H9 (cell line): ENCODE results near the gene CYREN. TPM values are rescaled to one million over a fixed set of nuclear protein-coding genes. Genes with fewer than 3 reads are reported as not detected.

ENCODE experiments used
- DNase-seq: peaks from one replicate; pipeline ENCODE4 v3.0.0-alpha.2; 2017
- H2AFZ ChIP-seq: one replicate; pipeline ENCODE4 v1.6.1; 2013; ENCODE audit warnings: mild to moderate bottlenecking, low read length, control low read depth, moderate library complexity
- H2AK5ac ChIP-seq: 2 replicates; pipeline ENCODE4 v1.6.1; 2013; ENCODE audit warnings: low read length, control low read depth, mixed read lengths; ENCODE audit not compliant: insufficient read length
- H2BK120ac ChIP-seq: one replicate; pipeline ENCODE4 v1.6.1; 2013; ENCODE audit warnings: low read depth, mild to moderate bottlenecking, low read length, control low read depth, inconsistent platforms; ENCODE audit not compliant: poor library complexity, severe bottlenecking
- H2BK12ac ChIP-seq: 2 replicates; pipeline ENCODE4 v1.6.1; 2013; ENCODE audit warnings: low read length, control low read depth, mixed read lengths, low read depth; ENCODE audit not compliant: insufficient read length
- H2BK15ac ChIP-seq: 2 replicates; pipeline ENCODE4 v1.6.1; 2013; ENCODE audit warnings: low read depth, low read length, control low read depth
- H2BK20ac ChIP-seq: one replicate; pipeline ENCODE4 v1.6.1; 2013; ENCODE audit warnings: low read depth, mild to moderate bottlenecking, low read length, control low read depth, inconsistent platforms; ENCODE audit not compliant: poor library complexity, severe bottlenecking
- H2BK5ac ChIP-seq: 2 replicates; pipeline ENCODE4 v1.6.1; 2013; ENCODE audit warnings: low read length, control low read depth, mixed read lengths; ENCODE audit not compliant: insufficient read length
- H3K14ac ChIP-seq: 2 replicates; pipeline ENCODE4 v1.6.1; 2013; ENCODE audit warnings: low read length, control low read depth; ENCODE audit not compliant: insufficient read depth
- H3K18ac ChIP-seq: 2 replicates; pipeline ENCODE4 v1.6.1; 2013; ENCODE audit warnings: low read depth, mild to moderate bottlenecking, mixed read lengths, low read length, control low read depth; ENCODE audit not compliant: insufficient read length
- H3K23ac ChIP-seq: 2 replicates; pipeline ENCODE4 v1.6.1; 2013; ENCODE audit warnings: low read length, control low read depth, mixed read lengths, low read depth; ENCODE audit not compliant: insufficient read length
- H3K23me2 ChIP-seq: 2 replicates; pipeline ENCODE4 v1.6.1; 2013; ENCODE audit warnings: low read depth, mild to moderate bottlenecking, mixed read lengths, low read length, control low read depth; ENCODE audit not compliant: insufficient read length, poor library complexity, severe bottlenecking
- H3K27ac ChIP-seq: 2 replicates; pipeline ENCODE4 v1.5.1; 2013; ENCODE audit warnings: low read length, control low read depth, mixed read lengths, low read depth; ENCODE audit not compliant: insufficient read length
- H3K27me3 ChIP-seq: 2 replicates; pipeline ENCODE4 v1.6.1; 2013; ENCODE audit warnings: low read length, control low read depth, inconsistent platforms; ENCODE audit not compliant: insufficient read depth
- H3K4ac ChIP-seq: 2 replicates; pipeline ENCODE4 v1.6.1; 2013; ENCODE audit warnings: low read depth, mild to moderate bottlenecking, control low read depth, inconsistent platforms, low read length, moderate library complexity
- H3K4me1 ChIP-seq: 2 replicates; pipeline ENCODE4 v1.6.1; 2013; ENCODE audit warnings: low read length, control low read depth, inconsistent platforms; ENCODE audit not compliant: insufficient read depth
- H3K4me2 ChIP-seq: 2 replicates; pipeline ENCODE4 v1.6.1; 2013; ENCODE audit warnings: low read length, control low read depth, mixed read lengths; ENCODE audit not compliant: insufficient read length, insufficient read depth
- H3K56ac ChIP-seq: 2 replicates; pipeline ENCODE4 v1.6.1; 2013; ENCODE audit warnings: low read depth, mild to moderate bottlenecking, mixed read lengths, low read length, control low read depth; ENCODE audit not compliant: insufficient read length
- H3K79me1 ChIP-seq: 2 replicates; pipeline ENCODE4 v1.6.1; 2013; ENCODE audit warnings: low read depth, mild to moderate bottlenecking, moderate library complexity, low read length, control low read depth, inconsistent platforms; ENCODE audit not compliant: insufficient read depth, poor library complexity, severe bottlenecking
- H3K79me2 ChIP-seq: 2 replicates; pipeline ENCODE4 v1.6.1; 2013; ENCODE audit warnings: low read length, control low read depth, inconsistent platforms; ENCODE audit not compliant: insufficient read depth
- H3K9ac ChIP-seq: 2 replicates; pipeline ENCODE4 v1.6.1; 2013; ENCODE audit warnings: low read length, control low read depth, mixed read lengths; ENCODE audit not compliant: insufficient read length; ENCODE audit errors: extremely low read depth
- H3K9me3 ChIP-seq: one replicate; pipeline ENCODE4 v1.6.1; 2013; ENCODE audit warnings: low read depth, low read length, inconsistent platforms; ENCODE audit not compliant: control insufficient read depth
- H3T11ph ChIP-seq: one replicate; pipeline ENCODE4 v1.6.1; 2013; ENCODE audit warnings: mild to moderate bottlenecking, low read length, control low read depth, inconsistent platforms
- H4K20me1 ChIP-seq: one replicate; pipeline ENCODE4 v1.6.1; 2013; ENCODE audit not compliant: control insufficient read depth, insufficient read length, insufficient read depth
- H4K5ac ChIP-seq: 2 replicates; pipeline ENCODE4 v1.6.1; 2013; ENCODE audit warnings: low read depth, mild to moderate bottlenecking, mixed read lengths, low read length, control low read depth; ENCODE audit not compliant: insufficient read length
- H4K8ac ChIP-seq: replicated peaks from 2 replicates; pipeline ENCODE4 v1.6.1; 2013; ENCODE audit warnings: low read length, control low read depth, mixed read lengths, low read depth; ENCODE audit not compliant: insufficient read length
- H4K91ac ChIP-seq: 2 replicates; pipeline ENCODE4 v1.6.1; 2013; ENCODE audit warnings: low read depth, mild to moderate bottlenecking, moderate library complexity, mixed read lengths, low read length, control low read depth; ENCODE audit not compliant: insufficient read length
- H3K27ac Mint-ChIP-seq, 3 experiments: 2 replicates in 2 of 3; 3 replicates in 1 of 3; pipeline ENCODE4 v1.8.0; 2020 to 2021; ENCODE audit warnings: mixed read lengths in 3 of 3, mild to moderate bottlenecking in 1 of 3, moderate library complexity in 1 of 3
- H3K27me3 Mint-ChIP-seq: 2 replicates; pipeline ENCODE4 v1.8.0; 2021; ENCODE audit warnings: low read depth, mild to moderate bottlenecking, moderate library complexity, mixed read lengths
- H3K36me3 Mint-ChIP-seq, 3 experiments: 2 replicates in 2 of 3; 3 replicates in 1 of 3; pipeline ENCODE4 v1.8.0; 2020 to 2021; ENCODE audit warnings: low read depth in 3 of 3, mixed read lengths in 3 of 3; ENCODE audit not compliant: insufficient read depth in 1 of 3
- H3K4me1 Mint-ChIP-seq, 2 experiments: 2 replicates each; pipeline ENCODE4 v1.8.0; 2020; ENCODE audit warnings: mixed read lengths in 2 of 2
- H3K4me3 Mint-ChIP-seq, 2 experiments: 2 replicates in 1 of 2; 3 replicates in 1 of 2; pipeline ENCODE4 v1.8.0; 2020 to 2021; ENCODE audit warnings: mild to moderate bottlenecking in 2 of 2, mixed read lengths in 2 of 2, moderate library complexity in 1 of 2
- H3K9me3 Mint-ChIP-seq, 2 experiments: 2 replicates in 1 of 2; 3 replicates in 1 of 2; pipeline ENCODE4 v1.8.0; 2020; ENCODE audit warnings: mild to moderate bottlenecking in 2 of 2, mixed read lengths in 2 of 2, moderate library complexity in 1 of 2
- WGBS: extraction: QIAGEN DNeasy Blood & Tissue Kit; methylation state at CpG from one replicate; pipeline ENCODE4 v1.1.7; 2013; ENCODE audit warnings: missing lambda C conversion rate, low lambda C conversion rate, mixed read lengths; ENCODE audit not compliant: insufficient read length; ENCODE audit errors: extremely low coverage; 5-methylcytosine and 5-hydroxymethylcytosine counted together
- total RNA-seq: library from RNA; stranded (reverse); gene quantifications from 2 replicates; pipeline ENCODE4 v1.2.1, GENCODE V29; 2021
- TF ChIP-seq, protein P1 (sequence below): fragments of 200-600 bp; sonication (generic); conservative IDR thresholded peaks from 3 replicates; pipeline ENCODE4 v1.8.0; 2021; ENCODE audit warnings: antibody characterized with exemption, mild to moderate bottlenecking

Gene CYREN
- total RNA-seq, 1 experiment from 2014 or later, result 72.0 TPM

DNA sequence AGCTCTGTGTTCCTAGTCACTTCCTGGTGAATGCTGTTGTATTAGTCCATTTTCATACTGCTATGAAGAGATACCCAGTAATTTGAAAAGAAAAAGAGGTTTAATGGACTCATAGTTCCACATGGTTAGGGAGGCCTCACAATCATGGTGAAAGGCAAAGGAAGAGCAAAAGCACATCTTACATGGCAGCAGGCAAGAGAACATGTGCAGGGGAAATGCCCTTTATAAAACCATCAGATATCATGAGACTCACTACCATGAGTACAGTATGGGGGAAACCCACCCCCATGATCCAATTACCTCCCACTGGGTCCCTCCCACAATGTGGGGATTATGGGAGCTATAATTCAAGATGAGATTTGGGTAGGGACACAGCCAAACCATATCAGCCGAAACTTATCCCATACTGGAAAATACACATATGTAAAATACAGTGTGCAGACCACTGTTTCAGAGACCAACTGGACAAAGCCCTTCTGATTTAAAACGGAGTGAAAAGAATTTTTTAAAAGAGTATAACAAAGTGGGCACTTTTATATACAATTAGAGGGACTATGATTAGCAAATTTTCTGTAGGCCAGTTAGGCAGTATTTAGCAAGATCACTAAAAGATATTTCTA is 8.0 kb downstream of the CYREN start:
- H2BK20ac ChIP-seq, result no peak overlapping the region
- H3K36me3 Mint-ChIP-seq, result peaks cover 65 to 91% (median 89%) of the 10 kb centered on the region in 3 experiments
- no CpG with 5 or more reads among the region's 2 CpGs for WGBS

More for the DNA sequence above, 8.0 kb downstream of the CYREN start:
- DNase-seq, result no peak
- Histone ChIP-seq H2BK15ac (no peak overlapping the region), H3K9me3 (no peaks in the 10 kb centered on the region), H4K20me1 (no peaks in the 10 kb centered on the region), H4K5ac (no peak overlapping the region), H3K4me2 (no peak overlapping the region), H3T11ph (no peak overlapping the region), H2BK12ac (no peak overlapping the region), H3K27me3 (no peaks in the 10 kb centered on the region), H3K9ac (no peak overlapping the region), H3K18ac (no peak overlapping the region), H2AFZ (no peak overlapping the region), H2BK5ac (no peak overlapping the region), H2AK5ac (no peak overlapping the region), H4K91ac (no peak overlapping the region), H3K23ac (no peak overlapping the region), H3K4ac (no peak overlapping the region), H3K23me2 (no peaks in the 10 kb centered on the region), H3K79me1 (no peaks in the 10 kb centered on the region), H3K4me1 (peaks cover 4% of the 10 kb centered on the region; the same call in 1 of the 2 replicates), H3K27ac (no peak overlapping the region), H3K56ac (no peak overlapping the region), H3K14ac (no peak overlapping the region), H4K8ac (no peak overlapping the region), H3K79me2 (no peaks in the 10 kb centered on the region), H2BK120ac (no peak overlapping the region)
- H3K4me3 Mint-ChIP-seq, result no peak overlapping the region
- H3K9me3 Mint-ChIP-seq, result peaks cover 24 to 34% of the 10 kb centered on the region in 2 experiments
- no peak overlapping the region for H3K27ac Mint-ChIP-seq
- TF ChIP-seq, protein P1, sequence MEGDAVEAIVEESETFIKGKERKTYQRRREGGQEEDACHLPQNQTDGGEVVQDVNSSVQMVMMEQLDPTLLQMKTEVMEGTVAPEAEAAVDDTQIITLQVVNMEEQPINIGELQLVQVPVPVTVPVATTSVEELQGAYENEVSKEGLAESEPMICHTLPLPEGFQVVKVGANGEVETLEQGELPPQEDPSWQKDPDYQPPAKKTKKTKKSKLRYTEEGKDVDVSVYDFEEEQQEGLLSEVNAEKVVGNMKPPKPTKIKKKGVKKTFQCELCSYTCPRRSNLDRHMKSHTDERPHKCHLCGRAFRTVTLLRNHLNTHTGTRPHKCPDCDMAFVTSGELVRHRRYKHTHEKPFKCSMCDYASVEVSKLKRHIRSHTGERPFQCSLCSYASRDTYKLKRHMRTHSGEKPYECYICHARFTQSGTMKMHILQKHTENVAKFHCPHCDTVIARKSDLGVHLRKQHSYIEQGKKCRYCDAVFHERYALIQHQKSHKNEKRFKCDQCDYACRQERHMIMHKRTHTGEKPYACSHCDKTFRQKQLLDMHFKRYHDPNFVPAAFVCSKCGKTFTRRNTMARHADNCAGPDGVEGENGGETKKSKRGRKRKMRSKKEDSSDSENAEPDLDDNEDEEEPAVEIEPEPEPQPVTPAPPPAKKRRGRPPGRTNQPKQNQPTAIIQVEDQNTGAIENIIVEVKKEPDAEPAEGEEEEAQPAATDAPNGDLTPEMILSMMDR, result no peak
- H3K27me3 Mint-ChIP-seq, result no peaks in the 10 kb centered on the region; the same call in 1 of the 2 replicates
- H3K4me1 Mint-ChIP-seq, result peaks cover 12 to 21% of the 10 kb centered on the region in 2 experiments
